PC-3 (cell line): Measurements from ENCODE around the gene MYLK. TPM values are rescaled to one million over a fixed set of nuclear protein-coding genes. Genes with fewer than 3 reads are reported as not detected.

Experiments used
- ATAC-seq: fragments of 200-7000 bp; cut with Tn5 transposase; 2 replicates; pipeline ENCODE4 v1.9.1; 2020; ENCODE audit warnings: mild to moderate bottlenecking, moderate library complexity
- BruUV-seq: library from RNA; stranded (reverse); fragments of 400-500 nt; replicated peaks from 2 replicates; lab custom pipeline; 2021; lab: Mats Ljungman, UMichigan
- CTCF ChIA-PET: fragments of 300-600 bp; sonication (Branson Sonifier 250); formaldehyde crosslinking; loops from one replicate; lab custom pipeline; 2022; ENCODE audit warnings: antibody characterized with exemption; lab: Charles Lee
- POLR2A ChIA-PET: fragments of 300-600 bp; sonication (Branson Sonifier 250); formaldehyde crosslinking; loops from one replicate; lab custom pipeline; 2022; ENCODE audit warnings: antibody characterized with exemption; ENCODE audit not compliant: unreplicated experiment; lab: Charles Lee
- DNase-seq: peaks from one replicate; pipeline ENCODE4 v3.0.0-alpha.2; 2015
- H2AFZ ChIP-seq: fragments of 300-600 bp; sonication (generic); 2 replicates; pipeline ENCODE4 v1.6.0; 2016; ENCODE audit warnings: antibody characterized with exemption, low read length
- H3F3A ChIP-seq: fragments of 300-600 bp; sonication (generic); one replicate; pipeline ENCODE4 v1.6.0; 2017; ENCODE audit warnings: antibody characterized with exemption, low read length, control low read depth, mild to moderate bottlenecking; ENCODE audit not compliant: unreplicated experiment
- H3K27ac ChIP-seq: fragments of 300-600 bp; sonication (generic); 2 replicates; pipeline ENCODE4 v1.5.1; 2016; ENCODE audit warnings: mild to moderate bottlenecking, low read length
- H3K27me3 ChIP-seq: fragments of 300-600 bp; sonication (generic); 2 replicates; pipeline ENCODE4 v1.6.1; 2016; ENCODE audit warnings: low read length, mixed read lengths
- H3K36me3 ChIP-seq: fragments of 300-600 bp; sonication (generic); 2 replicates; pipeline ENCODE4 v1.6.1; 2016; ENCODE audit warnings: low read depth, mixed run types, low read length, mixed read lengths
- H3K4me1 ChIP-seq: fragments of 300-600 bp; sonication (generic); 2 replicates; pipeline ENCODE4 v1.5.1; 2016; ENCODE audit warnings: low read length; ENCODE audit not compliant: insufficient read depth
- H3K4me2 ChIP-seq: fragments of 300-600 bp; sonication (generic); 2 replicates; pipeline ENCODE4 v1.6.0; 2016; ENCODE audit warnings: low read length
- H3K4me3 ChIP-seq: fragments of 300-600 bp; sonication (generic); 2 replicates; pipeline ENCODE4 v1.5.1; 2016; ENCODE audit warnings: mild to moderate bottlenecking, low read length, mixed read lengths
- H3K79me2 ChIP-seq: fragments of 300-600 bp; sonication (generic); 2 replicates; pipeline ENCODE4 v1.6.1; 2017; ENCODE audit warnings: low read length, mixed read lengths
- H3K9ac ChIP-seq: fragments of 300-600 bp; sonication (generic); 2 replicates; pipeline ENCODE4 v1.6.0; 2016; ENCODE audit warnings: mild to moderate bottlenecking, low read length
- H3K9me2 ChIP-seq: fragments of 300-600 bp; sonication (generic); replicated peaks from 2 replicates; pipeline ENCODE4 v1.6.1; 2016; ENCODE audit warnings: mixed run types, low read length, mixed read lengths
- H3K9me3 ChIP-seq: fragments of 300-600 bp; sonication (generic); 2 replicates; pipeline ENCODE4 v1.6.1; 2016; ENCODE audit warnings: low read length, mixed read lengths
- H4K20me1 ChIP-seq: fragments of 300-600 bp; sonication (generic); 2 replicates; pipeline ENCODE4 v1.6.1; 2016; ENCODE audit warnings: low read length, mixed read lengths
- EZH2 ChIP-seq: fragments of 300-600 bp; sonication (generic); IDR thresholded peaks from one replicate; pipeline ENCODE4 v1.6.1; 2017; ENCODE audit warnings: antibody characterized with exemption, mild to moderate bottlenecking, low read length; ENCODE audit not compliant: unreplicated experiment
- EZH2phosphoT487 ChIP-seq: fragments of 300-600 bp; sonication (generic); IDR thresholded peaks from 2 replicates; pipeline ENCODE4 v1.6.1; 2018; ENCODE audit warnings: mild to moderate bottlenecking, antibody characterized with exemption, low read length, borderline replicate concordance
- intact Hi-C: fragments of 100-400 bp; cut with micrococcal nuclease; formaldehyde crosslinking; loops from 2 replicates; pipeline ENCODE4 v1.9.0; 2023
- total RNA-seq: library from RNA; depleted of rRNA; stranded (reverse); fragments of >200 nt; gene quantifications from 2 replicates; pipeline ENCODE4 v1.2.3, GENCODE V29; 2014
- TF ChIP-seq, protein P1 (sequence below): fragments of 300-600 bp; sonication (generic); conservative IDR thresholded peaks from 2 replicates; pipeline ENCODE4 v1.5.1; 2017; ENCODE audit warnings: antibody characterized with exemption, low read depth, mild to moderate bottlenecking, low read length

Gene MYLK
- total RNA-seq, 1 experiment from 2014 or later: 6.9 TPM

DNA sequence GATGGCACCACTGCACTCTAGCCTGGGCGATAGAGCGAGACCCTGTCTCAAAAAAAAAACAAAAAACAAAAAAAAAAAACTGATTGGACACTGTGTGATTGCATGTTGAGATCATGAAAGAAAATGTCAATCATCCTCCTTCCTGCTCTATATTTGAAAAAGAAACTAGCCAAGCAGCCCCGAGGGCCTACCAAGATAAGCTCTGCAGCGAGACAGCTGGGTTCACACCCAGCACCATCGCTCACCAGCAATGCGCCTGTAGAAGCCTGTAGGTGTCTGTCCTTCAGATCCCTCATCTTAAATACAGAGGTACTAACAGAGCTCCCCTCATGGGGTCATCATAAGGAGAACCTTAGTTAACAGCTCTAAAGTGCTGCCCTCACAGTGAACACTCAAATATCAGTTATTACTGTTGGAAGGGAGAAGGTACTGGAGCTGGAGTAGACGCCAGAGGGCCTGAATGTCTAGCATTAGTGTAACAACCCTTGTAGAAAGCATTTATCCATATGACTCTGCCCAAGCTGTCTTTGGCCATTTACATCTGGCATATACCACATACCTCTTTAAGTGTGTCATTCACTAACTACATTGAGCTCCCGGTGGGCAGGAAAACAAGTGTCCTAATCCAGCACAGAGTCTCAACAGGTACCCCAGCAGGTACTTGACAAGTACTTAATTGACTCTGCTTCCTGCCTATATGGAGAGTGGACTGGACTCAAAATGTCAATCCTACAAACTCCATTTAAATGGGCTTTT, 22.9 kb downstream of the MYLK start:
- H4K20me1 ChIP-seq: no peaks in the 10 kb centered on the region
- H2AFZ ChIP-seq: no peak overlapping the region
- ChIA-PET POLR2A (interaction anchor here (0.6 kb wide), 1 partner anchor 287 kb away, joined by 3 read pairs; no protein-coding TSS in a partner anchor), CTCF (no interaction called here)
- H3K9me2 ChIP-seq: no peaks in the 10 kb centered on the region
- no peaks in the 10 kb centered on the region for H3K4me1 ChIP-seq
- TF ChIP-seq EZH2 (no peak), EZH2phosphoT487 (no peak)
- TF ChIP-seq, protein P1, sequence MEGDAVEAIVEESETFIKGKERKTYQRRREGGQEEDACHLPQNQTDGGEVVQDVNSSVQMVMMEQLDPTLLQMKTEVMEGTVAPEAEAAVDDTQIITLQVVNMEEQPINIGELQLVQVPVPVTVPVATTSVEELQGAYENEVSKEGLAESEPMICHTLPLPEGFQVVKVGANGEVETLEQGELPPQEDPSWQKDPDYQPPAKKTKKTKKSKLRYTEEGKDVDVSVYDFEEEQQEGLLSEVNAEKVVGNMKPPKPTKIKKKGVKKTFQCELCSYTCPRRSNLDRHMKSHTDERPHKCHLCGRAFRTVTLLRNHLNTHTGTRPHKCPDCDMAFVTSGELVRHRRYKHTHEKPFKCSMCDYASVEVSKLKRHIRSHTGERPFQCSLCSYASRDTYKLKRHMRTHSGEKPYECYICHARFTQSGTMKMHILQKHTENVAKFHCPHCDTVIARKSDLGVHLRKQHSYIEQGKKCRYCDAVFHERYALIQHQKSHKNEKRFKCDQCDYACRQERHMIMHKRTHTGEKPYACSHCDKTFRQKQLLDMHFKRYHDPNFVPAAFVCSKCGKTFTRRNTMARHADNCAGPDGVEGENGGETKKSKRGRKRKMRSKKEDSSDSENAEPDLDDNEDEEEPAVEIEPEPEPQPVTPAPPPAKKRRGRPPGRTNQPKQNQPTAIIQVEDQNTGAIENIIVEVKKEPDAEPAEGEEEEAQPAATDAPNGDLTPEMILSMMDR: no peak
- no peak overlapping the region for H3K27ac ChIP-seq
- no peaks in the 10 kb centered on the region for H3K36me3 ChIP-seq
- H3K4me2 ChIP-seq: no peak overlapping the region
- intact Hi-C loops: no loop called here
- no peak for ATAC-seq
- no peaks in the 10 kb centered on the region for H3K27me3 ChIP-seq
- no peaks in the 10 kb centered on the region for H3K79me2 ChIP-seq
- H3K9ac ChIP-seq: no peak overlapping the region
- H3K9me3 ChIP-seq: no peaks in the 10 kb centered on the region
- no peaks in the 10 kb centered on the region for H3F3A ChIP-seq
- DNase-seq: no peak
- BruUV-seq: no TSS peak
- no peak overlapping the region for H3K4me3 ChIP-seq

DNA sequence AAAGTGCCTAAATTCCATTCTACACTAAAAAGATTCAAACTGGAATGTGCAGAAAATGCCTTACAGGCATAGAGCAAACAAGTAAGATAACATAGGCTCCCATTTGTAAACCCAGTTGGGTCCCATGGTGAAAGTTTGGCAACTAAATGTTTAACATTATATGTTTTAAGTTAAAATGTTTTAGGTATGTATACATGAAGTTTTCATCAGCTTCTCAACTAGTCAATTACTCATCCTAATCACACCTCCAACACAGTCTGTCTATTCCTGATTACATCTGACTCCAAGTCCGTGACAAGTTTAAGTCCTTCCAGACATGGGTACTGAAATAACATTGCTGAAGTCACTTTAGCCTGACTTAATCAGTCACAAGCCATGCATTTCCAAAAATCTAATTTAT, 25.0 kb downstream of the MYLK start:
- Histone ChIP-seq H3K79me2 (no peaks in the 10 kb centered on the region), H3K4me1 (no peaks in the 10 kb centered on the region), H3F3A (no peaks in the 10 kb centered on the region), H3K4me2 (no peak overlapping the region), H3K9me3 (no peaks in the 10 kb centered on the region), H3K27ac (no peak overlapping the region), H3K9me2 (no peaks in the 10 kb centered on the region), H3K9ac (no peak overlapping the region), H3K4me3 (no peak overlapping the region), H4K20me1 (no peaks in the 10 kb centered on the region), H3K36me3 (no peaks in the 10 kb centered on the region), H3K27me3 (no peaks in the 10 kb centered on the region), H2AFZ (no peak overlapping the region)
- no TSS peak for BruUV-seq
- intact Hi-C loops: no loop called here
- POLR2A ChIA-PET: no interaction called here
- CTCF ChIA-PET: no interaction called here
- TF ChIP-seq, protein P1: no peak
- TF ChIP-seq EZH2phosphoT487: no peak
- TF ChIP-seq EZH2: no peak
- DNase-seq: no peak
- ATAC-seq: no peak

DNA sequence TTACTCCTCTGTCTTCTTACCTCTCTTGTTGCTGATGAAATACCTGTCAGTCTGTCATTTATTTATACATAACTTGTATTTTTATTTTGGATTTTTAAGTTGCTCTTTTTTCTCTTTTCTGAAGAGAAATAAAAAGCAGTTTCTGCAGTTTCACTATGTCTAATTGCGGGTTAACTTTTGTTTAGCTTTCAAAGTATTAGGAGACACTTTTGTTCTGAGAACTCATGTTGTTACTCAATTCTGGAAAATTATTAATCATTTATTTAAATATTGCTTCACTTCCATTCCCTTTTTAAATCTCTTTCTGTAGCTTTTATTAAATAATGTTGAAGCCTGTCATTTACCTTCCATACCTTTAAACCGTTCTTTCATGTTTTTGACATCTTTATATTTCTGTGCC, 29.2 kb downstream of the MYLK start:
- Histone ChIP-seq H3F3A (no peaks in the 10 kb centered on the region), H4K20me1 (no peaks in the 10 kb centered on the region), H3K4me2 (no peak overlapping the region), H3K36me3 (no peaks in the 10 kb centered on the region), H2AFZ (no peak overlapping the region), H3K9me2 (no peaks in the 10 kb centered on the region), H3K4me3 (no peak overlapping the region), H3K4me1 (no peaks in the 10 kb centered on the region), H3K9ac (no peak overlapping the region), H3K9me3 (no peaks in the 10 kb centered on the region), H3K27me3 (no peaks in the 10 kb centered on the region), H3K27ac (no peak overlapping the region), H3K79me2 (no peaks in the 10 kb centered on the region)
- ChIA-PET POLR2A (no interaction called here), CTCF (no interaction called here)
- intact Hi-C loops: no loop called here
- no TSS peak for BruUV-seq
- ATAC-seq (no peak), DNase-seq (no peak)
- TF ChIP-seq, protein P1: no peak
- no peak for TF ChIP-seq EZH2phosphoT487
- no peak for TF ChIP-seq EZH2
